ENCODE data around the gene GNE.
"Not testable (repeated sequence)": the region's sequence is repeated elsewhere in the genome, so short reads cannot be mapped to it uniquely, and the experiment has no call there.

GNE gene

GRCh38 chr9:36207546-36208012 lies 50.7 kb downstream of the GNE start:
- DNase-seq: peak; percentile 47

GRCh38 chr9:36207016-36207415 lies 51.2 kb downstream of the GNE start:
- no peak for DNase-seq

DNA sequence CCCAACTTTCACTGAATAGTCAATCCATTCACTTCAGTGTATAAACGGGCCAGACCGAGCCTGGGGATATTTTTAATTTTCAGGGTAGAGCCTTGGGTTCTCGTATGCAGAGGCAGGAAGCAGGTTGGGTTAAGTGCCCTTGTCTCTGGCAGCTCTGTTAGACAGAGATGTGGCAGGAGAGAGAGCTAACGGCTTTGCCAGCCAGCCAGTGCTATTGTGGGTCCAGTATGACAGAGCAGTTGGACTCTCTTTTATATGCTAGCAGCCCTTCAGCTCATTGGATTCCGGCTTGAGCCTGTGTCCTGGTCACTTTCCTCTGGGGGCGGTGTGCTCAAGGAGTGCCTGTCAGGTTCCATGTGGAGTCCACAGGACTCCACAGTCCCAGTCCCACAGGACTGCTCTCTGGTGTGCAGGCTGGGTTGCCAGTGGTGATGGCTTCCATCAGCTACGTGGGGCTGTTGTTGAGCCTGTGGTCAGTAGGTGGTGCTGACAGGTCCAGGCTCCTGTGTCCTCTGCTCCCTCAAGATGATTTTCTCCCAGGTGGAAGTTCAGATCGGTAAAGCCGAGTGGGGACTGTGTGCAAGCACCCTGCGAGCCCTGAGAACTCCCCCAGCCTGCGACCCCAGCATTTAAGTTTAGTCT lies 53.2 kb downstream of the GNE start:
- DNase-seq: no peak

GRCh38 chr9:36194326-36195000 lies 63.8 kb downstream of the GNE start:
- DNase-seq: no peak

GRCh38 chr9:36193023-36193422 lies 65.2 kb downstream of the GNE start:
- DNase-seq: no peak

DNA sequence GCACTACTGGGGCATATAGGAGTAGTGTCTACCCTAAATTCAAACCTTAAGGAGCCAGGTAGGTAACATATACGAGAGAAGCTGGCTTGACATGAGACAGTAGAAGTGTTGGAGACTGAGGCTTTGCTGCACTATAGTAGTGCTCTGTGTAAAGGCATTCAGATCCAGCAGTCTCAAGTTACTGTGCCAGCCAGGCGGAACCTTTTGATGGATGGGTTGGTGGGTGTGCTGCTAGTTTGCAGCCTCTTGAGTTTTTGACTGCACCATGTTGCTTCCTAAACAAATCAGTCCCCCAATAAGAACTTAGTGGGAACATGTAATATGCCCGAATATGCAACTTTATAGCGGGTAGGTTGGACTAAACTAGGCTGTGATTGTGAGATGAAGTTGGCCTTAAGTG lies 66.1 kb downstream of the GNE start:
- DNase-seq: no peak

GRCh38 chr9:36191686-36192085 lies 66.6 kb downstream of the GNE start:
- DNase-seq: no peak

- peak; percentile 54 for DNase-seq
These were observed 67.0 kb downstream of the GNE start for GRCh38 chr9:36191290-36191645.

DNA sequence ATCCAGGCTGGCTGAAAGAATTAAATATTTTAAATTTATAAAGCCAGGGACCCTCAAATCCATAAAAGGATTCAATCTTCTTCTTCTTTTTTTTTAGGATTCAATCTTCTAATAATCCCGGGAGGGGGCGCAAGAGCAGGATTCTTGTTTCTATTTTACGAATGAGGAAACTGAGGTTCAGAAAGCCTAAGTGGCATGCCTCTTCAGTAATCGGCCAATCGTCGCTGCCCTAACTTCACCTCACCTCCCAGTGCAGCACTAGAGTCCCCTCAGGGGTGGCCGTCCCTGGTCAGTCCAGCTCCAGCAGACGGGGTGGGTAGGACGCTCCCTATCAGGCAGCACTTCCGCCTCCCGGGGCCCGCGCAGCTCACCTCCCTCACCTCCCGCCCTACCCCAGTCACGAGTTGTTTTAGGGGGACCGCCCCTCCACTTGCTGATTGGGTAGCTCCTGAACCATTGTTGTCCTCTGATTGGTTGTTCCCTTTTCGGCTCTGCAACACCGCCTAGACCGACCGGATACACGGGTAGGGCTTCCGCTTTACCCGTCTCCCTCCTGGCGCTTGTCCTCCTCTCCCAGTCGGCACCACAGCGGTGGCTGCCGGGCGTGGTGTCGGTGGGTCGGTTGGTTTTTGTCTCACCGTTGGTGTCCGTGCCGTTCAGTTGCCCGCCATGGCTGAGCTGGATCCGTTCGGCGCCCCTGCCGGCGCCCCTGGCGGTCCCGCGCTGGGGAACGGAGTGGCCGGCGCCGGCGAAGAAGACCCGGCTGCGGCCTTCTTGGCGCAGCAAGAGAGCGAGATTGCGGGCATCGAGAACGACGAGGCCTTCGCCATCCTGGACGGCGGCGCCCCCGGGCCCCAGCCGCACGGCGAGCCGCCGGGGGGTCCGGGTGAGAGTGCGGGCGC lies 67.6 kb downstream of the GNE start, which contains the start of gene CLTA:
TSS of gene CLTA (plus strand) at position 534 of the 902 bp plus-strand sequence. CDS start at position 670, 136 bp downstream.
- peak; percentile 99 for DNase-seq

- DNase-seq: no peak
These were observed 68.3 kb downstream of the GNE start for GRCh38 chr9:36189976-36190375.

DNA sequence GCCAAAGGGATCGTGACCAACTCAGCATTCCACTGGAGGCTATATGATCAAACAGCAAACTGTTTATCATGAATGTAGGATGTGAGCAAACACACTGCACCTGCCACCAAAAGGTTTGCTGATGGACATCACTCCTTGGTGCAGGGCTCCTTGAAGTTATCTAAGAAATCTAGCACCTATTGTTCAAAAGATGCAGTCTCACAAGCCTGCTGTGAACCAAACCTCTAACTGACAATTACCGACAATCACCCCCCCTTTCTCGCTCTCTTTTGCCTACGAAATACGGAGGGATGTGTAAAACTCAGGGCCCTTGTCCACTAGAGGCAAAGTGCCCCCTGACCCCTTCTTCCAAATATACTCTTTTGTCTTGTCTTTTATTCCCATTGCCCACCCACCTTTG lies 70.0 kb downstream of the GNE start:
- DNase-seq: no peak

DNA sequence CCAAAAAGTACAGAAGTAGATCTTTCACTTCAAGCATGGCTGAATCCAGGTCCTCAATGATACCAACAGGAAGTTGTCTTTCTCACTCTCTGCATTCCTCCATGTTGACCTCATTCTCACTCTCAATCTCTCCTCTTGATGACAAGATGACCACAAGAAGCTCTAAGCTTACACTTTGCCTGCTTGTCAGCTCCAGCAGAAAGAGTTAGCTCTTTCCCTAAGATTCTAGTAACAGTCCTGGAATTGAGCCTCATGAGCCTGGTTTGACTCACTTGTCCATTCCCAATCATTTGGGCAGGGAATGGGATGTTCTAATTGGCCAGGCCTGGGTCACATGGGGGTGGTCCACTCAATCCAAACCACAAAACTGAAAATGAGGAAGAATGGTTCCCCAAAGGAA lies 70.8 kb downstream of the GNE start:
- peak; percentile 20 for DNase-seq

DNA sequence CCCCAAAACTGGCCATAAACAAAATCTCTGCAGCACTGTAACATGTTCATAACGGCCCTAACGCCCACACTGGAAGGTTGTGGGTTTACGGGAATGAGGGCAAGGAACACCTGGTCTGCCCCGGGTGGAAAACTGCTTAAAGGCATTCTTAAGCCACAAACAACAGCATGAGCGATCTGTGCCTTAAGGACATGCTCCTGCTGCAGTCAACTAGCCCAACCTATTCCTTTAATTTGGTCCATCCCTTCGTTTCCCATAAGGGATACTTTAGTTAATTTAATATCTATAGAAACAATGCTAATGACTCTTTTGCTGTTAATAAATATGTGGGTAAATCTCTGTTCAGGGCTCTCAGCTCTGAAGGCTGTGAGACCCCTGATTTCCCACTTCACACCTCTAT lies 78.0 kb downstream of the GNE start:
- not testable (repeated sequence) for DNase-seq

- no peak for DNase-seq
These were observed 80.7 kb downstream of the GNE start for GRCh38 chr9:36177571-36177970.

DNA sequence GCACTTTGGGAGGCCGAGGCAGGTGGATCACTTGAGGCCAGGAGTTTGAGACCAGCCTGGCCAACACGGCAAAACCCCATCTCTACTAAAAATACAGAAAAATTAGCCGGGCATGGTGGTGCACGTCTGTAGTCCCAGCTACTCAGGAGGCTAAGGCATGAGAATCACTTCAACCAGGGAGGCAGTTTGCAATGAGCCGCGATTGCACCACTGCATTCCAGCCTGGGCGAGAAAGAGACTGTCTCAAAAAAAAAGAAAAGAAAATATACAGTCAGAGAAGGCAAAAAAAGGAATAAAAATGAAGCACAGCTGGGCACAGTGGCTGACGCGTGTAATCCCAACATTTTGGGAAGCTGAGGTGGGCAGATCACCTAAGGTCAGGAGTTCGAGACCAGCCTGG lies 81.8 kb downstream of the GNE start:
- DNase-seq: not testable (repeated sequence)

- not testable (repeated sequence) for DNase-seq
These were observed 83.0 kb downstream of the GNE start for GRCh38 chr9:36175209-36175608.

GRCh38 chr9:36174731-36175130 lies 83.5 kb downstream of the GNE start:
- DNase-seq: no peak

- no peak for DNase-seq
These were observed 84.0 kb downstream of the GNE start for GRCh38 chr9:36174271-36174670.

GRCh38 chr9:36173861-36174260 lies 84.4 kb downstream of the GNE start:
- DNase-seq: no peak

DNA sequence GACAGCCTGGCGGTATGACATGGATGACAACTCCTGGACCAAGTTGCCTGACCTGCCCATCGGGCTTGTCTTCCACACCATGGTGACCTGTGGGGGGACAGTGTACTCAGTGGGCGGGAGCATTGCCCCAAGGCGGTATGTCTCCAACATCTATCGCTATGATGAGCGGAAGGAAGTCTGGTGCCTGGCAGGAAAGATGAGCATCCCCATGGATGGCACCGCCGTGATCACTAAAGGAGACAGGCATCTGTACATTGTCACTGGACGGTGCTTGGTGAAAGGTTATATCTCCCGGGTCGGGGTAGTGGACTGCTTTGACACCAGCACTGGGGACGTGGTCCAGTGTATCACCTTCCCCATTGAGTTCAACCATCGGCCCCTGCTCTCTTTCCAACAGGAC lies 87.7 kb downstream of the GNE start:
- DNase-seq: no peak

- DNase-seq: no peak
These were observed 88.5 kb downstream of the GNE start for GRCh38 chr9:36169708-36170107.

- no peak for DNase-seq
These were observed 89.1 kb downstream of the GNE start, which contains the start of gene CCIN for GRCh38 chr9:36169166-36169565. Gene CCIN (plus strand): TSS chr9:36169388. CDS start chr9:36169503, 115 bp downstream.

DNA sequence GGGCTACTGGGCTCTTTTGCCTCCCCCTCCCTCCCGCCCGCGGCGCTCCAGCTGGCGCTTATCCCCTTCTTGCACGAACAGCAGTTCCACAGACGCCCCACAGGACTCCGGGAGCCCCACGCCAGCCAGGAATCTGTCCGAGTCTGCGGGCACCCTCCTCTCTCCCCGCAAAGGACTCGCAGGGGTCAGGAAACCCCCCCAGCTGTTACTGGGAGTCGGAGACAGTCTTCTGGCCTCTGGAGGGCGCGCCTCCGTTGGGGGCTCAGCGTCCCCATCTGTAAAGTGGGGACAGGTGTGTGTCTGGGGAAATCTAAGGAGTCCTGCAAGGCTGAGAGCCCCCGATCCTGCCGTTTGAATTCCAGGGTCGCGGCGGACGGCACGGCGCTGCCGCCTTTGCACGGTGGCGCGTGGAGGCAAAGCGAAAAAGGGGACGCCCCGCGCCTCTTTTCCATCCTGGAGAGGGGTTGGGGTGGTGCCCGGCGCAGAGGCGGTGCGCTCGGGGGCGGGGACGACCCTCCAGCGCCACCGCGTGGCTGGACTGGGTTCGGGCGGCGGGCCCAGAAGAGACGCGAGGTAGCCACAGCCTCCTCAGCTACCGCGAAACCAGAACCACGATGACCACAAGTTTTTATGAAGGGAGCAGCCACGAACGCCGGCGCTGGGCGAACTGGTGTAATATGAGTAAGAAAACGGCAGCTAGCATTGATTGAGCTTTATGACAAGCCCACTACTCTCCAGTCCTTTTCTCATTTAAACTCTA lies 91.9 kb downstream of the GNE start:
- peak; percentile 90 for DNase-seq

Data from activated CD4-positive, alpha-beta T cell treated with anti-CD3 and anti-CD28 coated beads, Interleukin-2, Interleukin-6, amounts not matched to agents 100 ng/mL and 50 ng/mL, durations not matched to agents 16 hours and 8 hours (primary cell).